K562 (cell line): ENCODE measurements around the gene VAMP4. TPM values are rescaled to one million over a fixed set of nuclear protein-coding genes. Genes with fewer than 3 reads are reported as not detected.

Source experiments
- CBX5 ChIP-seq: IDR thresholded peaks from 2 replicates; pipeline ENCODE4 v1.6.1; 2014; ENCODE audit warnings: low read depth, borderline replicate concordance
- CCNT2 ChIP-seq: IDR thresholded peaks from 2 replicates; pipeline ENCODE4 v1.6.1; 2011; ENCODE audit warnings: borderline replicate concordance, low read depth, mild to moderate bottlenecking, moderate library complexity, mixed read lengths, low read length; ENCODE audit not compliant: insufficient read length; ENCODE audit errors: extremely low read depth
- DIDO1 ChIP-seq: fragments of 450-650 bp; IDR thresholded peaks from 2 replicates; pipeline ENCODE4 v1.6.1; 2016; ENCODE audit warnings: low read depth, missing biosample characterization, missing genetic modification characterization
- EP400 ChIP-seq: fragments of 450-650 bp; IDR thresholded peaks from 2 replicates; pipeline ENCODE4 v1.6.1; 2017; ENCODE audit warnings: antibody characterized with exemption, mild to moderate bottlenecking, moderate library complexity
- HDGF ChIP-seq: fragments of 450-650 bp; IDR thresholded peaks from 2 replicates; pipeline ENCODE4 v1.6.1; 2016
- polyA plus RNA-seq, 8 experiments: library from polyadenylated mRNA; depleted of rRNA in 4 of 8; stranded (reverse) in 5 of 8; unstranded in 3 of 8; fragments of >200 nt; fragmentation: Nextera tagmentation in 2 of 8; fragmentation: Illumina TruSeq in 1 of 8; extraction: Ambion mirVana in 2 of 8; extraction: Trizol in 1 of 8; gene quantifications; 2 replicates each; pipeline versions ENCODE4 v1.2.1 to v1.2.3, GENCODE V29; 2011 to 2014; ENCODE audit warnings: inconsistent platforms in 1 of 8, missing spikeins in 1 of 8
- total RNA-seq, 7 experiments: library from RNA; depleted of rRNA in 6 of 7; stranded (reverse); fragments of >200 nt in 6 of 7; fragmentation: Illumina TruSeq in 2 of 7; extraction: Trizol in 2 of 7; gene quantifications; 2 replicates each; pipeline versions ENCODE4 v1.2.1 to v1.2.3, GENCODE V29; 2011 to 2021; ENCODE audit warnings: low replicate concordance in 1 of 7
- TF ChIP-seq, protein P1 (sequence below): sonication (generic); formaldehyde crosslinking; IDR thresholded peaks from 2 replicates; pipeline ENCODE4 v1.8.0; 2023; ENCODE audit warnings: missing genetic modification reagents, mild to moderate bottlenecking, borderline replicate concordance
- TF ChIP-seq, protein P2 (sequence below): fragments of 250-450 bp; sonication (Bioruptor Pico); IDR thresholded peaks from 2 replicates; pipeline ENCODE4 v1.8.0; 2022; ENCODE audit warnings: moderate library complexity, mild to moderate bottlenecking, inconsistent platforms
- TF ChIP-seq, protein P3 (sequence below): fragments of 200-800 bp; sonication (Bioruptor generic); IDR thresholded peaks from 2 replicates; pipeline ENCODE4 v1.6.1; 2017; ENCODE audit warnings: missing genetic modification characterization, missing compliant biosample characterization
- TF ChIP-seq, protein P4 (sequence below): fragments of 450-650 bp; IDR thresholded peaks from one replicate; pipeline ENCODE4 v1.6.1; 2018; ENCODE audit warnings: mild to moderate bottlenecking, moderate library complexity; ENCODE audit not compliant: partially characterized antibody
- TF ChIP-seq, protein P5 (sequence below): sonication (generic); formaldehyde crosslinking; IDR thresholded peaks from 2 replicates; pipeline ENCODE4 v1.8.1; 2023; ENCODE audit warnings: mild to moderate bottlenecking, missing genetic modification reagents

VAMP4 gene
- total and polyA plus RNA-seq, 9 of the 15 experiments (the other 6 are each of a cell fraction or from before 2014, with no cell fraction given), result 3.3 to 21.4 (median 11.9) TPM

DNA sequence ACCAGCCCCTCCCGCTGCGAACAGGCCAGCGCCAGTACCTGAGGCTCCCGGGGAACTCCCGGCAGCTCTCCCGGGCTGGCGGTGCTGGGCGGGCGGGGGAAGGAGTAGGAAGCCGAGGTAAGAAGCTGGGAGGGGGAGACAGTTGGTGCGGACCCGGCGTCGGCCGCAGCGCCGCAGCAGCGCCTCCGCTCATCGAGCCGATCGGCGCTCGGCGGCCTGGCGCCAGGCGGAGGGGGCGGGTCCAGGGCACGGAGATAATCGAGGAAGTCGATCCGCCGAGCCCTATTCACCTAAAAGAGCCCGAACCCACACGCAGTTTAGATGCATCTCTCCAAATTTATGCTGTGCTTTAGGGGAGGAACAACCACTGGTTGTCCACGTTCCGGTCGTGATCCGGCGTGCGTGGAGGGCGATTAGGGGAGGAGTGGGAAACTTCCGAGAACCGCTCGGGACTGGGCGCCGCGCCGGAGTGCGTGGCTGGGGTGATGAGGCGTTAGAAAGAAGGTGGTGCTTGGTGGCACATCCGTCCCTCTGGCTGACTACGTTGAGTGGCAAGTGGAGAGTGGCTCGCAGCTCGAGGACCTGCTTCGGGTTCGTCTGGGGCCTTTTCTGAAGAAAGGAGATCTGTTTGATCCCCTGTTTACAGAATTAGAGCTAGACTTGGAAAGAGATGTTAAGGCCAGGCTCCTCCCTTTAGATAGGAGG, at the start of gene VAMP4 (continued):
- TF ChIP-seq, protein P1, sequence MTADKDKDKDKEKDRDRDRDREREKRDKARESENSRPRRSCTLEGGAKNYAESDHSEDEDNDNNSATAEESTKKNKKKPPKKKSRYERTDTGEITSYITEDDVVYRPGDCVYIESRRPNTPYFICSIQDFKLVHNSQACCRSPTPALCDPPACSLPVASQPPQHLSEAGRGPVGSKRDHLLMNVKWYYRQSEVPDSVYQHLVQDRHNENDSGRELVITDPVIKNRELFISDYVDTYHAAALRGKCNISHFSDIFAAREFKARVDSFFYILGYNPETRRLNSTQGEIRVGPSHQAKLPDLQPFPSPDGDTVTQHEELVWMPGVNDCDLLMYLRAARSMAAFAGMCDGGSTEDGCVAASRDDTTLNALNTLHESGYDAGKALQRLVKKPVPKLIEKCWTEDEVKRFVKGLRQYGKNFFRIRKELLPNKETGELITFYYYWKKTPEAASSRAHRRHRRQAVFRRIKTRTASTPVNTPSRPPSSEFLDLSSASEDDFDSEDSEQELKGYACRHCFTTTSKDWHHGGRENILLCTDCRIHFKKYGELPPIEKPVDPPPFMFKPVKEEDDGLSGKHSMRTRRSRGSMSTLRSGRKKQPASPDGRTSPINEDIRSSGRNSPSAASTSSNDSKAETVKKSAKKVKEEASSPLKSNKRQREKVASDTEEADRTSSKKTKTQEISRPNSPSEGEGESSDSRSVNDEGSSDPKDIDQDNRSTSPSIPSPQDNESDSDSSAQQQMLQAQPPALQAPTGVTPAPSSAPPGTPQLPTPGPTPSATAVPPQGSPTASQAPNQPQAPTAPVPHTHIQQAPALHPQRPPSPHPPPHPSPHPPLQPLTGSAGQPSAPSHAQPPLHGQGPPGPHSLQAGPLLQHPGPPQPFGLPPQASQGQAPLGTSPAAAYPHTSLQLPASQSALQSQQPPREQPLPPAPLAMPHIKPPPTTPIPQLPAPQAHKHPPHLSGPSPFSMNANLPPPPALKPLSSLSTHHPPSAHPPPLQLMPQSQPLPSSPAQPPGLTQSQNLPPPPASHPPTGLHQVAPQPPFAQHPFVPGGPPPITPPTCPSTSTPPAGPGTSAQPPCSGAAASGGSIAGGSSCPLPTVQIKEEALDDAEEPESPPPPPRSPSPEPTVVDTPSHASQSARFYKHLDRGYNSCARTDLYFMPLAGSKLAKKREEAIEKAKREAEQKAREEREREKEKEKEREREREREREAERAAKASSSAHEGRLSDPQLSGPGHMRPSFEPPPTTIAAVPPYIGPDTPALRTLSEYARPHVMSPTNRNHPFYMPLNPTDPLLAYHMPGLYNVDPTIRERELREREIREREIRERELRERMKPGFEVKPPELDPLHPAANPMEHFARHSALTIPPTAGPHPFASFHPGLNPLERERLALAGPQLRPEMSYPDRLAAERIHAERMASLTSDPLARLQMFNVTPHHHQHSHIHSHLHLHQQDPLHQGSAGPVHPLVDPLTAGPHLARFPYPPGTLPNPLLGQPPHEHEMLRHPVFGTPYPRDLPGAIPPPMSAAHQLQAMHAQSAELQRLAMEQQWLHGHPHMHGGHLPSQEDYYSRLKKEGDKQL (CRISPR knock-in tag), result peak; percentile 71; the same call in 1 of the 2 replicates
- TF ChIP-seq CBX5, result 0 out of 2 replicates have a peak, but pooled peaks have one; percentile 19
- TF ChIP-seq EP400, result peak; percentile 95
- TF ChIP-seq, protein P2, sequence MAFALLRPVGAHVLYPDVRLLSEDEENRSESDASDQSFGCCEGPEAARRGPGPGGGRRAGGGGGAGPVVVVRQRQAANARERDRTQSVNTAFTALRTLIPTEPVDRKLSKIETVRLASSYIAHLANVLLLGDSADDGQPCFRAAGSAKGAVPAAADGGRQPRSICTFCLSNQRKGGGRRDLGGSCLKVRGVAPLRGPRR (CRISPR knock-in tag), result no peak
- TF ChIP-seq, protein P3, sequence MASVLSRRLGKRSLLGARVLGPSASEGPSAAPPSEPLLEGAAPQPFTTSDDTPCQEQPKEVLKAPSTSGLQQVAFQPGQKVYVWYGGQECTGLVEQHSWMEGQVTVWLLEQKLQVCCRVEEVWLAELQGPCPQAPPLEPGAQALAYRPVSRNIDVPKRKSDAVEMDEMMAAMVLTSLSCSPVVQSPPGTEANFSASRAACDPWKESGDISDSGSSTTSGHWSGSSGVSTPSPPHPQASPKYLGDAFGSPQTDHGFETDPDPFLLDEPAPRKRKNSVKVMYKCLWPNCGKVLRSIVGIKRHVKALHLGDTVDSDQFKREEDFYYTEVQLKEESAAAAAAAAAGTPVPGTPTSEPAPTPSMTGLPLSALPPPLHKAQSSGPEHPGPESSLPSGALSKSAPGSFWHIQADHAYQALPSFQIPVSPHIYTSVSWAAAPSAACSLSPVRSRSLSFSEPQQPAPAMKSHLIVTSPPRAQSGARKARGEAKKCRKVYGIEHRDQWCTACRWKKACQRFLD (CRISPR knock-in tag), result no peak; the same call in 1 of the 2 replicates
- TF ChIP-seq, protein P4, sequence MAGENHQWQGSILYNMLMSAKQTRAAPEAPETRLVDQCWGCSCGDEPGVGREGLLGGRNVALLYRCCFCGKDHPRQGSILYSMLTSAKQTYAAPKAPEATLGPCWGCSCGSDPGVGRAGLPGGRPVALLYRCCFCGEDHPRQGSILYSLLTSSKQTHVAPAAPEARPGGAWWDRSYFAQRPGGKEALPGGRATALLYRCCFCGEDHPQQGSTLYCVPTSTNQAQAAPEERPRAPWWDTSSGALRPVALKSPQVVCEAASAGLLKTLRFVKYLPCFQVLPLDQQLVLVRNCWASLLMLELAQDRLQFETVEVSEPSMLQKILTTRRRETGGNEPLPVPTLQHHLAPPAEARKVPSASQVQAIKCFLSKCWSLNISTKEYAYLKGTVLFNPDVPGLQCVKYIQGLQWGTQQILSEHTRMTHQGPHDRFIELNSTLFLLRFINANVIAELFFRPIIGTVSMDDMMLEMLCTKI, result no peak
- peak; percentile 91 for TF ChIP-seq CCNT2
- TF ChIP-seq, protein P5, sequence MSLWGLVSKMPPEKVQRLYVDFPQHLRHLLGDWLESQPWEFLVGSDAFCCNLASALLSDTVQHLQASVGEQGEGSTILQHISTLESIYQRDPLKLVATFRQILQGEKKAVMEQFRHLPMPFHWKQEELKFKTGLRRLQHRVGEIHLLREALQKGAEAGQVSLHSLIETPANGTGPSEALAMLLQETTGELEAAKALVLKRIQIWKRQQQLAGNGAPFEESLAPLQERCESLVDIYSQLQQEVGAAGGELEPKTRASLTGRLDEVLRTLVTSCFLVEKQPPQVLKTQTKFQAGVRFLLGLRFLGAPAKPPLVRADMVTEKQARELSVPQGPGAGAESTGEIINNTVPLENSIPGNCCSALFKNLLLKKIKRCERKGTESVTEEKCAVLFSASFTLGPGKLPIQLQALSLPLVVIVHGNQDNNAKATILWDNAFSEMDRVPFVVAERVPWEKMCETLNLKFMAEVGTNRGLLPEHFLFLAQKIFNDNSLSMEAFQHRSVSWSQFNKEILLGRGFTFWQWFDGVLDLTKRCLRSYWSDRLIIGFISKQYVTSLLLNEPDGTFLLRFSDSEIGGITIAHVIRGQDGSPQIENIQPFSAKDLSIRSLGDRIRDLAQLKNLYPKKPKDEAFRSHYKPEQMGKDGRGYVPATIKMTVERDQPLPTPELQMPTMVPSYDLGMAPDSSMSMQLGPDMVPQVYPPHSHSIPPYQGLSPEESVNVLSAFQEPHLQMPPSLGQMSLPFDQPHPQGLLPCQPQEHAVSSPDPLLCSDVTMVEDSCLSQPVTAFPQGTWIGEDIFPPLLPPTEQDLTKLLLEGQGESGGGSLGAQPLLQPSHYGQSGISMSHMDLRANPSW (CRISPR knock-in tag), result peak; percentile 90; the same call in 1 of the 2 replicates
- peak; percentile 79; the same call in 1 of the 2 replicates for TF ChIP-seq DIDO1 (tag)
- TF ChIP-seq HDGF, result 0 out of 2 replicates have a peak, but pooled peaks have one; percentile 51
